ENCODE results near the gene RPL9.
A peak's percentile ranks its signal among the peaks of the same experiment; 100 is the strongest.

Gene RPL9

GRCh38 chr4:39410415-39410814 is 48.3 kb downstream of the RPL9 start:
- H3K36me3 ChIP-seq: no peaks in the 10 kb centered on the region
- DNase-seq: no peak
- intact Hi-C loops (cut with DNase I; ENCODE audit: low total_unique reads): no loop called here
- TF ChIP-seq CTCF (IDR thresholded peaks at IDR 0.05): peak in 1 of 2 experiments; percentile 15
- H3K9me3 ChIP-seq: no peaks in the 10 kb centered on the region
- peaks cover 0 to 3% of the 10 kb centered on the region in 2 donors for H3K27me3 ChIP-seq
- H3K4me1 ChIP-seq: no peaks in the 10 kb centered on the region
- no peak overlapping the region for H3K27ac ChIP-seq
- H3K4me3 ChIP-seq: no peak overlapping the region

- Histone ChIP-seq H3K27me3 (peaks cover 0 to 3% of the 10 kb centered on the region in 2 donors), H3K36me3 (no peaks in the 10 kb centered on the region), H3K4me1 (peaks cover 0 to 3% (median 0%) of the 10 kb centered on the region in 4 donors), H3K4me3 (no peak overlapping the region), H3K27ac (no peak overlapping the region), H3K9me3 (no peaks in the 10 kb centered on the region)
- intact Hi-C loops (cut with DNase I; ENCODE audit: low total_unique reads): no loop called here
- no peak for DNase-seq
- no peak for TF ChIP-seq CTCF (IDR thresholded peaks at IDR 0.05)
These were observed 51.2 kb downstream of the RPL9 start for GRCh38 chr4:39407584-39407885.

- no peaks in the 10 kb centered on the region for H3K9me3 ChIP-seq
- TF ChIP-seq CTCF (IDR thresholded peaks at IDR 0.05): no peak
- intact Hi-C loops (cut with DNase I; ENCODE audit: low total_unique reads): no loop called here
- no peak for DNase-seq
- H3K4me3 ChIP-seq: no peak within 1 kb of the TSS
- peaks cover 0 to 3% (median 0%) of the 10 kb centered on the region in 4 donors for H3K4me1 ChIP-seq
- H3K36me3 ChIP-seq: no peaks in the 10 kb centered on the region
- H3K27ac ChIP-seq: no peak within 1 kb of the TSS
- peaks cover 0 to 3% of the 10 kb centered on the region in 2 donors for H3K27me3 ChIP-seq
These were observed 51.7 kb downstream of the RPL9 start, which contains the start of gene KLB for GRCh38 chr4:39406763-39407583. TSS of gene KLB (plus strand) at chr4:39406930. CDS start at chr4:39406950, 20 bp downstream.

Data from tibial artery (tissue), 4 donors.